ENCODE data around the gene PHACTR2. TPM values are rescaled to one million over a fixed set of nuclear protein-coding genes. Genes with fewer than 3 reads are reported as not detected.
A peak's percentile ranks its signal among the peaks of the same experiment; 100 is the strongest.
"Not testable (repeated sequence)": the region's sequence is repeated elsewhere in the genome, so short reads cannot be mapped to it uniquely, and the experiment has no call there.

Gene PHACTR2
- total RNA-seq, 2 donors from 2014 or later: 164 to 222 TPM

GRCh38 chr6:143733510-143733909, 55.7 kb downstream of the PHACTR2 start:
- peak overlapping the region; percentile 12 for H3K27ac ChIP-seq (ENCODE audit: low read depth, low read length)
- peaks cover 11% of the 10 kb centered on the region for H3K4me1 ChIP-seq (ENCODE audit: control insufficient read depth, insufficient read depth, low read length)
- TF ChIP-seq CTCF (conservative IDR thresholded peaks at IDR 0.05): no peak
- H3K4me3 ChIP-seq (ENCODE audit: low read length): no peak overlapping the region
- peaks cover 3% of the 10 kb centered on the region for H3K9me3 ChIP-seq (ENCODE audit: control insufficient read depth, low read length)
- Mint-ChIP-seq H3K27me3 (ENCODE audit: insufficient read depth) (no peaks in the 10 kb centered on the region), H3K36me3 (ENCODE audit: low read depth) (peaks cover 34% of the 10 kb centered on the region), H3K4me3 (no peak overlapping the region), H3K27ac (no peak overlapping the region), H3K4me1 (peaks cover 26% of the 10 kb centered on the region), H3K9me3 (no peaks in the 10 kb centered on the region)
- no peak overlapping the region for H3K9ac ChIP-seq (ENCODE audit: extremely low read depth, low read length, poor library complexity, severe bottlenecking)
- peaks cover 39% of the 10 kb centered on the region for H3K36me3 ChIP-seq (ENCODE audit: control insufficient read depth, insufficient read depth, low read length)
- H3K27me3 ChIP-seq (ENCODE audit: control insufficient read depth, insufficient read depth, low read length, poor library complexity, severe bottlenecking): no peaks in the 10 kb centered on the region
- no peak for DNase-seq
- WGBS, 2 experiments (ENCODE audit: insufficient coverage in 1 of 2, insufficient read length in 1 of 2): no CpG with 5 or more reads among the region's 1 CpG

- H3K27ac Mint-ChIP-seq: peak overlapping the region; percentile 60
- TF ChIP-seq CTCF (conservative IDR thresholded peaks at IDR 0.05): no peak
- H3K4me1 Mint-ChIP-seq: peaks cover 30% of the 10 kb centered on the region
- 93% methylated on average over 1 of the region's 1 CpG; no CpG with 5 or more reads in 1 of the 2 experiments for WGBS, 2 experiments (ENCODE audit: insufficient coverage in 1 of 2, insufficient read length in 1 of 2)
- Histone ChIP-seq H3K9ac (ENCODE audit: extremely low read depth, low read length, poor library complexity, severe bottlenecking) (no peak overlapping the region), H3K9me3 (ENCODE audit: control insufficient read depth, low read length) (no peaks in the 10 kb centered on the region), H3K27ac (ENCODE audit: low read depth, low read length) (no peak overlapping the region), H3K36me3 (ENCODE audit: control insufficient read depth, insufficient read depth, low read length) (peaks cover 38% of the 10 kb centered on the region), H3K4me3 (ENCODE audit: low read length) (no peak overlapping the region), H3K27me3 (ENCODE audit: control insufficient read depth, insufficient read depth, low read length, poor library complexity, severe bottlenecking) (no peaks in the 10 kb centered on the region), H3K4me1 (ENCODE audit: control insufficient read depth, insufficient read depth, low read length) (peaks cover 11% of the 10 kb centered on the region)
- no peak overlapping the region for H3K4me3 Mint-ChIP-seq
- H3K9me3 Mint-ChIP-seq: no peaks in the 10 kb centered on the region
- DNase-seq: no peak
- H3K27me3 Mint-ChIP-seq (ENCODE audit: insufficient read depth): no peaks in the 10 kb centered on the region
- peaks cover 35% of the 10 kb centered on the region for H3K36me3 Mint-ChIP-seq (ENCODE audit: low read depth)
Measured at GRCh38 chr6:143734641-143735063, 56.9 kb downstream of the PHACTR2 start.

- not testable (repeated sequence) for H3K9me3 Mint-ChIP-seq; H3K27me3 Mint-ChIP-seq (ENCODE audit: insufficient read depth); H3K27me3 ChIP-seq (ENCODE audit: control insufficient read depth, insufficient read depth, low read length, poor library complexity, severe bottlenecking); H3K27ac ChIP-seq (ENCODE audit: low read depth, low read length); H3K9me3 ChIP-seq (ENCODE audit: control insufficient read depth, low read length); H3K4me3 ChIP-seq (ENCODE audit: low read length); H3K9ac ChIP-seq (ENCODE audit: extremely low read depth, low read length, poor library complexity, severe bottlenecking); H3K4me3 Mint-ChIP-seq; DNase-seq; H3K27ac Mint-ChIP-seq
- Mint-ChIP-seq H3K36me3 (ENCODE audit: low read depth) (peaks cover 30% of the 10 kb centered on the region), H3K4me1 (peaks cover 36% of the 10 kb centered on the region)
- 95% methylated on average over 8 to 12 of the region's 12 CpGs for WGBS, 2 experiments (ENCODE audit: insufficient coverage in 1 of 2, insufficient read length in 1 of 2)
- Histone ChIP-seq H3K4me1 (ENCODE audit: control insufficient read depth, insufficient read depth, low read length) (peaks cover 15% of the 10 kb centered on the region), H3K36me3 (ENCODE audit: control insufficient read depth, insufficient read depth, low read length) (peaks cover 51% of the 10 kb centered on the region)
Measured at GRCh38 chr6:143738072-143738690, 60.4 kb downstream of the PHACTR2 start.

All from endodermal cell (in vitro differentiated cells).